HG03064 (cell line): Measurements from ENCODE around the gene MAMSTR.
"Not testable (repeated sequence)": the region's sequence is repeated elsewhere in the genome, so short reads cannot be mapped to it uniquely, and the experiment has no call there.

ENCODE experiments used
- ATAC-seq: cut with Tn5 transposase; IDR thresholded peaks from one replicate; pipeline ENCODE4 v1.9.1; 2021; ENCODE audit warnings: low read depth; ENCODE audit not compliant: unreplicated experiment

Gene MAMSTR, protein sequence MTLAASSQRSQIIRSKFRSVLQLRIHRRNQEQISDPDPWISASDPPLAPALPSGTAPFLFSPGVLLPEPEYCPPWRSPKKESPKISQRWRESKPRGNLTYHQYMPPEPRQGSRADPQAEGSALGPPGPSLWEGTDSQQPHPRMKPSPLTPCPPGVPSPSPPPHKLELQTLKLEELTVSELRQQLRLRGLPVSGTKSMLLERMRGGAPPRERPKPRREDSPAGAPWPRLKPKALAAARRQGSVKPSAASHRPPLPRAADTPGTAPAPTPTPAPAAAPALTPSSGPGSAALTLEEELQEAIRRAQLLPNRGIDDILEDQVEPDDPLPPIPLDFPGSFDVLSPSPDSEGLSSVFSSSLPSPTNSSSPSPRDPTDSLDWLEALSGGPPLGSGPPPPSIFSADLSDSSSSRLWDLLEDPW

DNA sequence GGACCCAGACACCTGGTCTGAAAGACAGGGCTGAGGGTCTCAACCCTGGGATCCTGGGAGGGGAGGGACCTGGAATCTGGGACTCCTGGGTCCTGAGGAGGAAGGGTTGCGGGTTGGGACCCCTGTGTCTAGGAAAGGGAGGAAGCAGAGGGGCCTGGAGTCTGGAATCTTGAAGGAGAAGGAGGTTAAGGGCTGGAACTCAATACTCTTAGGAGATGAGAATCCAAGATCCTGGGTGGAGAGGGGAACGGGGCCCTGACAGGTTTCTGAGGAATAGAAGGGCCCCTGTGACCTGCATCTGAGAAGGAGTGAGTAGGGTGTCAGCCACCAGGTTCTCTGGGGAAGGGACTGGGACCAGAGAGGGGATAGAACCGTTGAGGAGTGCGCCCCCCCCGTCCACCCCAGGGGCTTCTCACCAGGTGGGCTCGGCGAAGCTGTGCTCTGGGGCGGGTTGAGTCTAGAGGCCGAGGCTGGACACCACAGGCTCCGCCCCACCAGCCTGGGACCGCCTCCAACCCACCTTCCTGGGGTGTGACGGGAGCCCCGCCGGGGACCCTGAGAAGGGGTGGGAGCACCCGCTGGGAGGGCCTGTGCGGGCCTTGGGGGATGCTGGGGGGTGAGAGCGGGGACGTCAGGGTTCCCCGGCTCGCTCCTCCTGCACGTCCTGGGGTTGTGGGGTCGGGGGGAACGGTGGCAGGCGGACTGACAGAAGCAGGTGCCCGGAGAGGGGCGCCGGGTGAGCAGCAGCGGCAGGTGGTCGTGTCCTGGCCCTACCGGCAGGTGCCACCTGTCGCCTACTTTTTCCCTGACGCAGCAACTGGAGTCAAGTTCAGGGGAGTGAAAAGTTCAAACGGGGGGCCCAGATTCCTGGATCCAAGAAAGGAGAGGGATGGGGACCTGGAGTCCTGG, at the start of gene MAMSTR:
TSS of gene MAMSTR (minus strand) at position 463 of the 909 bp plus-strand sequence. CDS start 694 bp downstream, outside the sequence.
- ATAC-seq = no peak

DNA sequence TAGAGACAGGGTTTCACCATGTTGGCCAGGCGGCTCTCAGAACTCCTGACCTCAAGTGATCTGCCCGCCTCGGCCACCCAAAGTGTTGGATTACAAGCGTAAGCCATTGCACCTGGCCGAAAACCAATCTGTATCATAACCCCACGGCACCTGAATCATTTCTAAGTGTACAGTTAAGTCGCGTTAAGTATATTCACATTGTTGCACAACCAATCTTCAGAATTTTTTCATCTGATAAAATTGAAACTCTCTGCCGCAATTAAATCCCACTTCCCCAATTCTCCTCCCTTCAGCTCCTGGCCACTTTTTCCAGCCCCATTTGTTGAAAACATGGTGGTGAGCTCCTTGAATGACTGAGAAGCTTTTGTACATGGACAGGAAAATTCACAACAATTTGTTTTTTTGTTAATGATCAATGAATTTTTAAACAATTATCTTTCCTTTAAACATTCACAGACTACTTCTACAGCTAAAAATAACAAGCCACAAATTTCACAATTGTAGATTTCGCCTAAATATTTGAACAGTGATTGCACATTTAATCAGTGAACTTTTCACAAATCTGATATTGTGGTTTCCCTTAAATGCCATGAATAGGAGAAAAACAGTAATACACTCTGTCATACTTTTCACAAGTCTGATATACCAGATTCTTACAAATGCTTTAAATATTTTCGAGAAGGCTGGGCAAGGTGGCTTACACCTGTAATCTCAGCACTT, 49.6 kb upstream of the MAMSTR start:
- no peak for ATAC-seq

DNA sequence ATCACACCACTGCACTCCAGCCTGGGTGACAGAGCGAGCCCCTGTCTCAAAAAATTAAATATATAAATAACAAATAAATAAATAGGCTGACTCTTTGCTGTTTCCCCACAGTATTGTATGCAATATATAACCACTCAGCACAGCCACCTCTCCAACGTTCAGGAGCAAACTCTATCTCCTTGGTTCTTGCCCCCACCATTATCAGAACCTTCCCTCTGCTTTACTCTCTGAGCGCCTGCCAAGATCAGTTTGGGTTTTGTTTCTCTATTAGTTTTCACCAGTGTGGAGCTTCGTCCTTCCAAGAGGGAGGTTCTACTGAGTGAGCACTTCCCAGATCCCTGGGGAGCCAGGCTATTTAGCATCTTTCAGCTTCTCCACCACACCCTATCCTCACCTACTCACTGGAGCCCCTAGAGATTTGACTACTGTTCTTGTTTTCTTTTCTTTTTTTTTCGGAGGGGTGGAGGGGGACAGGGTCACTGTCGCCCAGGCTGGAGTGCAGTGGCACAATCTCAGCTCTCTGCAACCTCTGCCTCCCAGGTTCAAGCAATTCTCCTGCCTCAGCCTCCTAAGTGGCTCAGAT, 48.7 kb upstream of the MAMSTR start:
- ATAC-seq = not testable (repeated sequence)

DNA sequence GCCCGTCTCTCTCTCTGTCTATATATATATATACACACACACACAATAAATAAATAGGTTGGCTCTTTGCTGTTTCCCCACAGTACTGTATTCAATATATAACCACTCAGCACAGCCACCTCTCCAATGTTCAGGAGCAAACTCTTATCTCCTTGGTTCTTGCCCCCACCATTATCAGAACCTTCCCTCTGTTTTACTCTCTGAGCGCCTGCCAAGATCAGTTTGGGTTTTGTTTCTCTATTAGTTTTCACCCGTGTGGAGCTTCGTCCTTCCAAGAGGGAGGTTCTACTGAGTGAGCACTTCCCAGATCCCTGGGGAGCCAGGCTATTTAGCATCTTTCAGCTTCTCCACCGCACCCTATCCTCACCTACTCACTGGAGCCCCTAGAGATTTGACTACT, 46.3 kb upstream of the MAMSTR start:
- ATAC-seq = not testable (repeated sequence)

DNA sequence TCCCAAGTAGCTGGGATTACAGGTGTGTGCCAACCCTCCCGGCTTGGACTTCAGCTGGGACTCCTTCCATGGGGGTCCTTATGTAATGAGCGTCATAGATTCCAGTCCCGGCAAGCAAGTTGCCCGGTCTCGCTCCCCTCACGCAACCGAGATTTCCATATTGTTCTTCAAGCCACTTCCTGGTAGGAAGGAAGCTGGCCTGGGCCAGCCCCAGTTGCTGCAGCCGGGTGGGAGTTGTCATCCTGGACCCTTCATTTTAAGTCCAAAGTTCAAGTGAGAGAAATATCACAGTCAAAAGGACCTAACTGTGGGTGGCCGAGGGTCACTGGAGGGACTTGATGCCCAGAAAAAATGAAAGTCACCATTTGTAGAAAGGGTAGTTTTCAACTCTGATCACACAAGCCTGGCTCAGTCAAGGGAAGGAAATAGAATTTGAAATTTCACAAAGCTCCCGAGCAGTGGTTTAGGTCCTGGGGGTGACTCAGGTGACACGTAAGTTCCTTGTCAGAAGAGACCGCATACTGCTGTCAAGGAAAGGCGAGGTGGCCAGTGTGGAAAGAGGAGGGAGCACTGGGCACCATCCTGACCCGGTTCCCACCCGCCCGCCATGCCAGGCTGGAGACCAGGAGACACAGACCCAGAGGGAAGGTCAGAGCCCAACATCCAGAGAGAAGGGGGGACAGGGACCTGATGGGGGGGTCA, 41.1 kb upstream of the MAMSTR start:
- ATAC-seq = no peak

DNA sequence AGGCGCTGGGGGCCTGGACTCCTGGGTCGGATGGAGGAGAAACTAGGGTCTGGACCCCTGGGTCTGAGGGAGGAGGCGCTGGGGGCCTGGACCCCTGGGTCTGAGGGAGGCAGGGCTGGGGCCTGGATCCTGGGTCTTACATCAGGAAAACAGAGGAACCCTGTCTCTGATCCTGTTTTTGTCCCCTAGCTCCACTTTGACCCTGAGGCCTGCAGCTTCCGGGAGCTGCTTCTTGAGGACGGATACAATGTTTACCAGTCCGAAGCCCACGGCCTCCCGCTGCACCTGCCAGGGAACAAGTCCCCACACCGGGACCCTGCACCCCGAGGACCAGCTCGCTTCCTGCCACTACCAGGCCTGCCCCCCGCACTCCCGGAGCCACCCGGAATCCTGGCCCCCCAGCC, 38.2 kb upstream of the MAMSTR start:
- ATAC-seq = no peak

DNA sequence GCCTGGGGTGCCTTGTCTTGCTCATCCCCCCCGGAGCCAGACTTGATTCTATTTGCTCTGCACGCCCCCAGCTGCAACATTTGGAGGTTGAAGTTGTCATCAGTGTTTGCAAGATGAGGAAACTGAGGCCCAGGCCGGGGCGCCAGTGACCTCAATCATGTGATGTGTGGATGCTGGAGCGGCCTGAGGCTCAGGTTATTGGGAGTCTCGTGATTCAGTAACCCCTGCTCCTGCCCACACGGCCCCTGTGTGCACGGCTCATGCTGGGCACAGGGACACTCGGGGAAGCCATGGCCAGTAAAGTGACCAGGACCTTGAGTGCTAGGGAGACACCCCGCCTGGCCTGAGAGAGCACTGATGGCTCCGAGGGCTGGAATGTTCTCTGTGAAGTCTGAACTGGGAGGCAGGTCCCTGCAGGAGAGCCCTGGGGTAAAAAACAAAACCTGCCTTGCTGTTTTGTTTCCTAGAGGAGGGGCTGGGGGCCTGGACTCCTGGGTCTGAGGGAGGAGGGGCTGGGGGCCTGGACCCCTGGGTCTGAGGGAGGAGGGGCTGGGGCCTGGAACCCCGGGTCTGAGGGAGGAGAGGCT, 37.7 kb upstream of the MAMSTR start:
- no peak for ATAC-seq

DNA sequence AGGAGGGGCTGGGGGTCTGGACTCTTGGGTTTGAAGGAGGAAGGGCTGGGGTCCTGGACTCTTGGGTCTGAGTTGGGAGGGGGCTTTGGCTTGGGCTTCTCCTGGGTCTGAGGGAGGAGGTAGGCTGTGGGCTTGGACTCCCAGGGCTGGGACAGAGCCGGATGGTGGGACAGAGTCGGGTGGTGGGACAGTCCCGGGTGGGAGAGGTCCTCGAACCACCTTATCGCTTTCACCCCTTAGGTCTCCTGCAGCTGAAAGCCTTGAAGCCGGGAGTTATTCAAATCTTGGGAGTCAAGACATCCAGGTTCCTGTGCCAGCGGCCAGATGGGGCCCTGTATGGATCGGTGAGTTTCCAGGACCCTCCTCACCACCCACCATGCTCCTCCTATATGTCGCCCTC, 37.2 kb upstream of the MAMSTR start:
- no peak for ATAC-seq

DNA sequence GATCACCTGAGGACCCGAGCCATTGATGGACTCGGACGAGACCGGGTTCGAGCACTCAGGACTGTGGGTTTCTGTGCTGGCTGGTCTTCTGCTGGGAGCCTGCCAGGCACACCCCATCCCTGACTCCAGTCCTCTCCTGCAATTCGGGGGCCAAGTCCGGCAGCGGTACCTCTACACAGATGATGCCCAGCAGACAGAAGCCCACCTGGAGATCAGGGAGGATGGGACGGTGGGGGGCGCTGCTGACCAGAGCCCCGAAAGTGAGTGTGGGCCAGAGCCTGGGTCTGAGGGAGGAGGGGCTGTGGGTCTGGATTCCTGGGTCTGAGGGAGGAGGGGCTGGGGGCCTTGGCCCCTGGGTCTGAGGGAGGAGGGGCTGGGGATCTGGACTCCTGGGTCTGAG, 36.7 kb upstream of the MAMSTR start:
- ATAC-seq = no peak

DNA sequence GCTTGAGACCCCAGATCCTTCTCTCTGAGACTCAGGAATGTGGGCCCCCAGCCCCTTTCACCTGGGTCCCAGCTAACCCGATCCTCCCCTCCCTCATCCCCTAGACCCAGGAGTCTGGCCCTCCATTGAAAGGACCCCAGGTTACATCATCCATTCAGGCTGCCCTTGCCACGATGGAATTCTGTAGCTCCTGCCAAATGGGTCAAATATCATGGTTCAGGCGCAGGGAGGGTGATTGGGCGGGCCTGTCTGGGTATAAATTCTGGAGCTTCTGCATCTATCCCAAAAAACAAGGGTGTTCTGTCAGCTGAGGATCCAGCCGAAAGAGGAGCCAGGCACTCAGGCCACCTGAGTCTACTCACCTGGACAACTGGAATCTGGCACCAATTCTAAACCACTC, 36.3 kb upstream of the MAMSTR start:
- no peak for ATAC-seq

DNA sequence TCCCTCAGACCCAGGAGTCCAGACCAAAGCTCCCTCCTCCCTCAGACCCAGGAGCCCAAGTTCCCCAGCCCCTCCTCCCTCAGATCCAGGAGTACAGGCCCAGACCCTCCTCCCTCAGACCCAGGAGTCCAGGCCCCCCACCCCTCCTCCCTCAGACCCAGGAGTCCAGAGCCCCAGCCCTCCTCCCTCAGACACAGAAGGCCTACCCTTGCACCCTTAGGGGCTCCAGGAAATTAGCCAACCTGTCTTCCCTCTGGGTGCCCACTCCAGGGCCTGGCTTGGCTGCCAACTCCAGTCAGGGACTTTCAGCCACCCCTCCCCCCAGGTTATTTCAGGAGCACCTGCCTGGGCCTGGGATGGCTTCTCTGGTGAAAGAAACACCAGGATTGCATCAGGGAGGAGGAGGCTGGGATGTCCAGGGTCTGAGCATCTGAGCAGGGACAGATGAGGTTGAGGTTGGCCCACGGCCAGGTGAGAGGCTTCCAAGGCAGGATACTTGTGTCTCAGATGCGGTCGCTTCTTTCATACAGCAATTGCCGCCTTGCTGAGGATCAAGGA, 35.6 kb upstream of the MAMSTR start, which contains the start of gene FGF21:
TSS of gene FGF21 (plus strand) at position 441 of the 558 bp plus-strand sequence. CDS start 713 bp downstream, outside the sequence.
- ATAC-seq = no peak

DNA sequence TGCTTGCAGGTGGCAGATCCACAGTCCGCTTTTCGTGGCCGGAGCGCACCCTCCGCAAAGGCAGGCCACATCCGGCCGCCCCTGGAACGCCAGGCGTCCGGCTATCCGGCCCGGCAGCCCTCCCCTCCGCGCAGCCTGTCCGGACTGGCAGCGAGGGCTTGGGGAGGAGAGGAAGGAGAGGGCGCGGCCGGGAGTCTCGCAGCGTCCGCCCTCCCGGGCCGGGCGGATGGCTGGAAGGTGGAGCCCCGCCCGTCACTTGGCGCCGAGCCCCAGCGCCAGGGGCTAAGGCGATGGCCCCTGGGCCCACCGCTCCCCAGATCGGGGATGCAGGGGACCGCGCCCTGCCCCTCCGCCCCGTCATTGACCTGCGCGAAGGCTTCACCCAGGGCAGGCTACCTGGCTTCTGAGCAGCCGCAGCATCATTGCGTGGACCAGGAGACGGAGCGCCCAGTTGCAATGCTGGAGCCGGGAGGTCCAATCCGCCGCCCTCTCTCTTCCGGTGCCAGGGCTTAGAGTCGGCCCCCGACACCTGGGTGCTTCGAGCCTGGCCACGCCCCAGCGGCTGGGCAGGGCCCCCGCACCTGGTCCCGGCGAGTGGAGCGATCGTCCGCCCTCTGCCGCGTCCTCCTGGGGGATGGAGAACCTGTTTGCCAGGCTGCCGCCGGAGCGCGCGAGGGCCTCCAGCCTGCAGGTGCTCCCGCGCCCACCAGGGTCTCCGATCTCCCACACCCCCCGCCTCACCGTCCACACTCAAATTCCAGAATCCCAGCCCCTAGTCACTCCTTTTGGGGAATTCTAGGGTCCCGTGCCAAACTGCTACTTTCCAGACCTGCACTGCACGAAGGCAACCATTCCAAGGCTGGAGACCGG, 33.2 kb upstream of the MAMSTR start, which contains the start of gene FUT1:
TSS of gene FUT1 (minus strand) at position 146 of the 870 bp plus-strand sequence. CDS start 1,360 bp downstream, outside the sequence.
- ATAC-seq = no peak

DNA sequence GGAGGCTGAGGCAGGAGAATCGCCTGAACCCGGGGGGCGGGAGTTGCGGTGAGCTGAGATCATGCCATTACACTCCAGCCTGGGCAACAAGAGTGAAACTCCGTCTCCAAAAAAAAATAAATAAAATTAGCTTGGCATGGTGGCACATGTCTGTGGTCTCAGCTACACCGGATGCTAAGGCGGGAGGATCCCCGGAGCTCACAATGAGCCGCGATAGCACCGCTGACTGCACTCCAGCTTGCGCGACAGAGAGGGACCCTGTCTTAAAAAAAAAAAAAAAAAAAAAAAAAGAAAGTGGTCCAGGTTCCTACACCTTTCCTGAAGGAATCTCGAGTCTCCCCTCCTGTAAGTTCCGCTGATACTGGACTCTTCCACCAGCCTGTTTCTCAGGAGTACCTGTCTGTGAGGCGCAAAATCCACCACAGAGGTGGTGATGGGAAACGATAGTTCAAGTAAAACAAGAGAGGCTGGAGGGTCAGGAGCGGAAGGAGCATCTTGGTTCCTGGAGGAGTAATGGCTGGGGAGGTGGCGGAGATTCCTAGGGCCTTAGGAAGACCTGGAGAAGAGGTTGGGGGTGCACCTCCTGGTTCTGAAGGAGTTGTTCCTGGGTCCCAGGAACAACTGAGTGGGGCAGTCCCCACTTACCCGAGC, 32.4 kb upstream of the MAMSTR start:
- ATAC-seq = no peak

DNA sequence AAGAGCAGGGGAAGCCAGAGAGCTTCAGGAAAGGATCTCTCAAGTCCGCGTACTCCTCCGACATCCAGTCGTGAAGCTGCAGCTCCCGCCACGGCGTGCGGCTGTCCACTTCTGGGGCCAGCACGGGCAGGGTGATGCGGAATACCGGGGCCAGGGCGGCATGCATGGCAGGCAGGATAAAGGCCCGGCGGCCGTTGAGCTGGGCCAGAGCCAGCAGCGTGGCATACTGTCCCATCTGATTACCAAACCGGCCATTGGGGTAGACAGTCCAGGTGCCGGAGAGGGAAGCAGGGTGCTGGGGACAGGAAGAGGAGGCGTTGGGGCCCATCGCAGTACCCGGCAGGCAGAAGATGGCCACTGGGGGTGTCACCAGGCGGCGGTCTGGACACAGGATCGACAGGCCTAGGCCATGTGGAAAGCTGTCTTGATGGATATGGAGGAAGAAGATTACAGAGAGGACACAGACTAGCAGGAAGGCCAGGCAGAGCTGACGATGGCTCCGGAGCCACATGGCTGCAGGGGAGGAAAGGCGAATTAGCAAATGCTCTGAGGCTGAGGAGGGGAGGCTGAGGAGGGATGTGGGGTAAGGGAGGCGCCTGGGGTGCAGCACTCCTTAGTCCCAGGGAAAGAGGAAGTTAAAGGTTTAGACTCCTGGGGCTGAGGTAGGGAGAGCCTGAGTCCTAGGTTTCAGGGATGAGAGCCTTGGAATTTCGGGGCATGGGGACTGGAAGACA, 31.4 kb upstream of the MAMSTR start:
- no peak for ATAC-seq

DNA sequence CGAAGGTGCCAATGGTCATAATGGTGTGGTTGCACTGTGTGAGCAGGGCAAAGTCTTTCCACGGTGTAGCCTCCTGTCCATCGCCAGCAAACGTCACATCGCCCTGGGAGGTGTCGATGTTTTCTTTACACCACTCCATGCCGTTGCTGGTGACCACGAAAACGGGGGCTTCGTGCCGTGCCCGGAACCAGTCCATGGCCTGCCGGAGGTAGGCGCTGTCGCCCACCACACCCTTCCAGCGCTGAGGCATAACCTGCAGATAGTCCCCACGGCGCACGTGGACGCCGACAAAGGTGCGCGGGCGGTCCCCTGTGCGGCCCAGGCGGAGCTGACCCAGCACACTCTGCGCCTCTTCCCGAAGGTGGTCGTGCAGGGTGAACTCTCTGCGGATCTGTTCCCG, 30.8 kb upstream of the MAMSTR start:
- no peak for ATAC-seq

DNA sequence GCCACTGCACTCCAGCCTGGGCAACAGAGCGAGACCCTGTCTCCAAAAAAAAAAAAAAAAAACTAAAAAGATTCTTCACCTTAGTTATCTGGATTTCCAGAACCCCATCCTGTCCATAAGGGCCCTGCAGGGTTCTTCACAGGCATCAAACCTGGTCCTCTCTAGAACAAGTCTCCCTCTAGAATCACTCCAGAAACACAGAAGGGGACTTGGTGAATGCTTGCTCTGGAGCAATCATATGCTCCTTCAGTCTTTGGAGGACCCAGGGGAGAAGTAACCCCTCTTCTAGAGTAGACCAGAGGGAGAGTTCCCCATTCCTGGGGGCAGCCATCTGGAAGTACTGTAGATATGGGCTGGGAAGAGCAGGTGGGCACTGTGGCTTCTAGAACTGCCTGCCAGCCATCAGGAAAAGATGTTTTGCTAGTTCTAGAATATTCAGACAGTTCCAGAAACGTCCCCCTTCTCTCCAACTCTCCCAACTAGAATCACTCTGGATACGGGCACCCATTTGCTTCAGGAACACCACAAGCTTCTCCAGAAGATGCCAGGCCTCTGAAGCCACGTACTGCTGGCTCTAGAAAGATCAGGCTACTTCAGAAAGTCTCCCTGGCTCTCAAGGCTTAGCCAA, 30.2 kb upstream of the MAMSTR start:
- no peak for ATAC-seq
